Stimulated activated CD8-positive, alpha-beta memory T cell treated with anti-CD3 and anti-CD28 coated beads, Interleukin-4, amount 100 ng/mL, for 24 hours (primary cell): ENCODE results near the gene PFKFB4.

Experiments
- DNase-seq: peaks from one replicate; pipeline ENCODE4 v3.0.0-alpha.2; 2020; ENCODE audit warnings: low read depth

The PFKFB4 gene

GRCh38 chr3:48584836-48585235 is 28.2 kb upstream of the PFKFB4 start:
- no peak for DNase-seq

- DNase-seq = no peak
These were observed 25.2 kb upstream of the PFKFB4 start for GRCh38 chr3:48581621-48582481.

DNA sequence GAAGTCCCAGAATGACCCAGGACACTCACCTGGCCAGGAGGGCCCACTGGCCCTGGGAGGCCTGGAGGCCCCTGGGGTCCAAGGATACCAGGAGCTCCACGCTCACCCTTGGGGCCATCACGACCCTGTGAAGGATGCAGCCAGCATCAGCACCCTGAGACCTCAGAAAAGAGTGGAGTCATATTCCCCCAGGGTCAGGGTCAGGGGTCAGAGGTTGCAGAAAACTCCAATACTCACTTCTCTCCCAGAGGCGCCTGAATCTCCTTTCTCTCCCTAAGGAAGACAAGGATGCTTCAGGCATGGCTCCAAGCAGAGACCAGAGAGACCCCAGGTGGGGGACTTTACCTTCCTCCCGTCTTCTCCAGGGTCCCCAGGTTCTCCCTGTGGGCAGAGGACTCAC is 20.0 kb upstream of the PFKFB4 start:
- no peak for DNase-seq

GRCh38 chr3:48575366-48575765 is 18.8 kb upstream of the PFKFB4 start:
- no peak for DNase-seq

GRCh38 chr3:48573973-48574585 is 17.5 kb upstream of the PFKFB4 start:
- no peak for DNase-seq

DNA sequence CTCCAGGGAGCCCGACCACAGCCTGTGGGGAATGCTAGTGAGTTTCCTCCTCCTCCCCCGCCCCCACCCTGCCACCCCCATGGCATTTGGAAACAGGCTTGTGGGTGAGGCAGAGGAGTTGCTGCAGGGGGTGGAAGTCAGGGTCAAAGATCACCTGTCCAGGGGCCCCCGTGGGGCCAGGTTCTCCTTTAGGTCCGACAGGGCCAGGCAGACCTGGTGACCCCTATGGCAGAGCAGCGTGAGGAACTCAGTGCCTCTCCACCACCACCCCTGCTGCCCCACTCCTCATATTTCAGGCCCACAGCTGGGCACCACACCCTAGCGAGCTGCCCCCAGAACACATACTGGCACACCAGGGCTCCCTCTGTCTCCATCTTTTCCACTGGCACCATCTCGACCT is 15.9 kb upstream of the PFKFB4 start:
- DNase-seq = no peak

DNA sequence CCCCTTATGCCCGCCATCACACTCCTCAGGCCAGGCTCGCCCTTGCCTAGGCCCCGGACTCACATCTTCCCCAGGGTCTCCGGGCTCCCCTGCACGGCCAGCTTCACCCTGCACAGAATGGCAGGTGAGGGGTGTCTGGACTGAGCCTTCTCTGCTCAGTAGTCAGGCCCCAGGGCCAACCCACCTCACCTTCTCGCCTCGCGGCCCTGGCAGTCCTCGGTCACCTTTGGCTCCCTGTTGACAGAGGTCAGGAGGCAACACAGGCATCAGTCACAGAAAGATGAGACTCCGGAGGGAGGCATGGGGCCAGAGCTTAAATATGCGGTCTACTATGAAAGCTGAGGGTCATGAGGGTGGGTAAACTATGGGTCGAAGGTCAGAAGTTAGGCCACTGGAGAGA is 15.3 kb upstream of the PFKFB4 start:
- DNase-seq = no peak

- no peak for DNase-seq
These were observed 13.3 kb upstream of the PFKFB4 start for GRCh38 chr3:48569808-48570450.

DNA sequence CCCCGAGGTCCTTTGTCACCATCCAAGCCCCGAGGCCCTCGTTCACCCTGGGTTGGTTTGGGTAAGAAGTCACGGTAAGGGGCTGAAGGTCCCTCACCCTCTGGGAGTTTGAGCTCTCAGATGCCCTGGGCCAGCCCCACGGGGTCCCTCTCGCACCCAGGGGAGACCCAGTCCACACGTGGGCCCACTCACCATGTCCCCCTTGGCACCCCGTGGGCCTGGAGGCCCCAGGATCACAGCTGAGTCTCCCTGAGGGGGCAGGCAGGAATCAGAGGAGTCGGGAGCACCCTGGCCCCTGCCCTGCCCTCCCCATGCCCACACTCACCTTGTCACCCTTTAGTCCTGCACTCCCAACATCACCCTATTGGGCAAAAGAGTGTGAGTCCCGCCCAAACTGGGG is 12.8 kb upstream of the PFKFB4 start:
- no peak for DNase-seq

GRCh38 chr3:48568476-48568875 is 11.9 kb upstream of the PFKFB4 start:
- no peak for DNase-seq

- no peak for DNase-seq
These were observed 10.9 kb upstream of the PFKFB4 start for GRCh38 chr3:48567500-48567899.

GRCh38 chr3:48567090-48567489 is 10.5 kb upstream of the PFKFB4 start:
- DNase-seq = no peak

GRCh38 chr3:48566401-48566760 is 9.8 kb upstream of the PFKFB4 start:
- DNase-seq = no peak

DNA sequence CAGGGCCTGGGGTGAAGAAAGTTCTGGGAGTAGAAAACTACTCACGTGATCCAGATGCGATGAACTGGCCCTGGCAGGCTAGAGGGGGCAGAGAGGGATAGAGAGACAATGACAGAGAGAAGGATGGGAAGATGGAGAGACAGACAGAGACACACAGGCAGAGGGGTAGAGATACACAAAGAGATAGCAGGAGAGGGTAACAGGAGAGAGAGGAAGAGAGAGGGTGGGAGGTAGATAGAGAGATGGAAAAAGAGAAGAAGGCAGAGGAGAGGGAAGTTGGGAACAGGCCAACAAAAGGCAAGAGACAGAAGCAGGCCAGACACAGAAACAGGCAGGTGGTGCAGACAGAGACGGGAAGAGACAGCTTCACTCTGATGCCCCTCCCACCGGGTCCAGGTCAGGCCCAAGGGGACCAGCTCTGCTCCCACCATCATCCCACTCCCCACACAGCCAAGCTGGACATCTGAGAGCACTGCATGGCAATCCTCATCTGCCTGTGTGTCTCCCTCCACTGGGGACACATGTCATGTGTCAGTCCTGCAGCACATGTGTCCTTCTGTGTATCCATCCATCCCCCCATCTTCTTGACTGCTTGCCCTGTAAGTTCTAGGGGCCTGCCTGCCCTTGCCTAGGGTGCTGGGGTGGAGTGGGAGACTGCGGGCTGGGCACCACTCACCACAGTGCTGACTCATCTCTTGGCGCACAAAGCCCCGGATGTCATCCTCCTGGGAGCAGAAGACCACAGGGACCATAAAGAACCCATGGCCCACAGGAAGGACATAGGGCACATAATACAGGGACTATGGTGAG is 9.2 kb upstream of the PFKFB4 start:
- DNase-seq = no peak

DNA sequence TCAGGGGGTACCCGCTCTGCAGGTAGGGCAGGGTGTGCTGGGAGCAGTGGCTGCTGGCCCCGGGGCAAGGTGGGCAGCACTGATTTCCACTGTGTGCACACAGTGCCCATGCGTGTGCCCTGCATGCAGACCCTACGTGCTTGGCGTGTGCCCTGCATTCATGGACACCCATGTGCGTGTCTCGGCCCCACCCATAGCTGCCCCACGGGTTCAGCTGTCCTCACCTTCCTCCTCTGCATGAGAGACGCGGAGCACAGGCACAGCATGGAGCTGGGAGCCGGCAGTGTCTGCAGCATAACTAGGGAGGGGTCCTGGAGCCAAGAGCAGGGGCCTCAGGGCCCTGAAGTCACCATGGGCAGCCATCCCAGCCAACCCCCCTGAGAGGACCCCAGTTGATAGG is 8.6 kb upstream of the PFKFB4 start:
- DNase-seq = no peak

- DNase-seq = no peak
These were observed 8.1 kb upstream of the PFKFB4 start for GRCh38 chr3:48564667-48565066.

- DNase-seq = peak; percentile 50
These were observed 7.4 kb upstream of the PFKFB4 start for GRCh38 chr3:48564022-48564421.

- no peak for DNase-seq
These were observed 6.8 kb upstream of the PFKFB4 start, which contains the start of gene UCN2 for GRCh38 chr3:48563382-48563918. Gene UCN2 (minus strand): TSS chr3:48563781. CDS start chr3:48563124, 657 bp downstream.

DNA sequence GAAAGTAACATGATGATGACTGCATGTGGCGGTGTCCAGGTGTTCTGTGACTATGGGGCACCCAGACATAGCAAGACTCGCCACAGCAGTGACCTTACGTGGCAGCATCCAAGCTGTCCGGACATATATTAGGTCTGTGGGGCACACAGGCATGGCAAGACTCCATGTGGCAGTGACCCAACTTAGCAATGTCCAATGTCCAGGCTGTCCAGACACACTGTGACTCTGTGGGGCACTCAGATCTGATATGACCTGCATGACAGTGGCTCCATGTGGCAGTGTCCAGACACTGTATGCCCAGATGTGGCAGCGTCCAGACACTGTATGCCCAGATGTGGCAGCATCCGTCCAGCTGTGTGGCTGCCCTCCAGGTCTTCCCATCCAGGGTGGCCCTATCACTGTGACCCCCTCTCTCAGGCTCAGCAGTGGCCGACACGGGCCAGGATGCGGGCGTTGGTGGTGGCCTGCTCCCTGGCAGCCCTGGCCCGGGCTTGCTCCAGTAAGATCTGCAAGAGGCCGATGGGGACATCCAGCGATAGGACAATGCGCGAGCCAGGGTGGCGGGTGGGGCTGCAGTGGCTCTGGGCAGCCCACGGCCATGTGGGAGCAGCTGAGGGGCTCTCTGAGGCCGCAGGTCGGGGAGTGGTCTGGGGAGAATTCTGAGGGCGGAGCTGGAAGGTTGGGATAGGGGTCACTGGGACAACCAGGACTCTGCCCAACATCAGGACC is 5.9 kb upstream of the PFKFB4 start:
- DNase-seq = no peak

GRCh38 chr3:48561045-48561736 is 4.6 kb upstream of the PFKFB4 start:
- no peak for DNase-seq

DNA sequence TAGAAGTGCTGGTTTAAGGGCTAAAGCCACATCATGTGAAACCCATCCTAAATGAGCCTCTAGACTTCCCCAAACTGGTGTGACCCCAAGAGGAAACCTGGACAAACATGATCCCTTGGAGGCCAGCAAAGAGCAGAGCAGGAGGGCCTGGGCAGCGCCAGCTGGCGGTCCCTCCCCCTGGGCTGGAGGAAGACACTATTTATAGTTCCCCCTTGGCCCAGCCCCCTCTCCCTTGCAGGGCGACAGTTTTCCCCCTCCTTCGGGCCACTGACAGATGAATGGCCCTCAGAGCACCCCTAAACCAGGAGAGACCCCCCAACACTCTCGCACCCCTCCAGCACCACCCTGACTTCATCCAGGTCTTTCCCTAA is 4.0 kb upstream of the PFKFB4 start:
- no peak for DNase-seq
